Activated naive CD4-positive, alpha-beta T cell treated with anti-CD3 and anti-CD28 coated beads, Interleukin-2, amount 10 ng/mL, durations not matched to agents 7 days and 5 days (primary cell): Measurements from ENCODE around the gene KLF1.
A peak's percentile ranks its signal among the peaks of the same experiment; 100 is the strongest.
"Not testable (repeated sequence)": the region's sequence is repeated elsewhere in the genome, so short reads cannot be mapped to it uniquely, and the experiment has no call there.

Experiments
- CTCF ChIA-PET: fragments of 350-600 bp; sonication (Branson Sonifier 250); formaldehyde crosslinking; loops from one replicate; lab custom pipeline; 2021; ENCODE audit warnings: antibody characterized with exemption; lab: Charles Lee
- DNase-seq: peaks from one replicate; pipeline ENCODE4 v3.0.0-alpha.2; 2020
- H3K27ac Mint-ChIP-seq: one replicate; pipeline ENCODE4 v1.8.0; 2021; ENCODE audit warnings: mild to moderate bottlenecking, moderate library complexity, mixed read lengths
- H3K27me3 Mint-ChIP-seq: one replicate; pipeline ENCODE4 v1.8.0; 2021; ENCODE audit warnings: mild to moderate bottlenecking, mixed read lengths
- H3K36me3 Mint-ChIP-seq: one replicate; pipeline ENCODE4 v1.8.0; 2021; ENCODE audit warnings: mixed read lengths
- H3K4me1 Mint-ChIP-seq: one replicate; pipeline ENCODE4 v1.8.0; 2021; ENCODE audit warnings: mixed read lengths
- H3K4me3 Mint-ChIP-seq: one replicate; pipeline ENCODE4 v1.8.0; 2021; ENCODE audit warnings: mild to moderate bottlenecking, moderate library complexity, mixed read lengths
- H3K9me3 Mint-ChIP-seq: one replicate; pipeline ENCODE4 v1.8.0; 2021; ENCODE audit warnings: mixed read lengths

KLF1 gene

GRCh38 chr19:12886969-12887747 lies at the start of gene KLF1:
Gene KLF1, minus strand, starts transcription at chr19:12887201. Its CDS starts 61 bp downstream, at chr19:12887140.
- CTCF ChIA-PET = interaction anchor here (9.4 kb wide), 1 partner anchor 77 kb away, joined by 87 read pairs; no protein-coding TSS in a partner anchor
- Mint-ChIP-seq H3K4me1 (peaks cover 48% of the 10 kb centered on the region), H3K27me3 (peaks cover 9% of the 10 kb centered on the region), H3K4me3 (peak within 1 kb of the TSS; percentile 57), H3K9me3 (peaks cover 10% of the 10 kb centered on the region), H3K36me3 (peaks cover 4% of the 10 kb centered on the region), H3K27ac (peak within 1 kb of the TSS; percentile 82)
- DNase-seq = no peak

- Mint-ChIP-seq H3K4me1 (peaks cover 72% of the 10 kb centered on the region), H3K9me3 (no peaks in the 10 kb centered on the region), H3K36me3 (peaks cover 45% of the 10 kb centered on the region), H3K4me3 (peak overlapping the region; percentile 6), H3K27ac (peak overlapping the region; percentile 96), H3K27me3 (no peaks in the 10 kb centered on the region)
- DNase-seq = peak; percentile 41
- CTCF ChIA-PET = no interaction called here
Observed at GRCh38 chr19:12936582-12936981, 49.6 kb upstream of the KLF1 start.

GRCh38 chr19:12935071-12935470 lies 48.1 kb upstream of the KLF1 start:
- CTCF ChIA-PET = interaction anchor here (0.9 kb wide), 1 partner anchor 170 kb away, joined by 3 read pairs; no protein-coding TSS in a partner anchor

GRCh38 chr19:12933287-12934072 lies 46.5 kb upstream of the KLF1 start, which contains the start of gene FARSA:
Gene FARSA, minus strand, starts transcription at chr19:12933711. Its CDS starts 15 bp downstream, at chr19:12933696.
- Mint-ChIP-seq H3K36me3 (peaks cover 31% of the 10 kb centered on the region), H3K27me3 (no peaks in the 10 kb centered on the region), H3K27ac (peak within 1 kb of the TSS; percentile 89), H3K4me1 (peaks cover 52% of the 10 kb centered on the region), H3K9me3 (no peaks in the 10 kb centered on the region), H3K4me3 (peak within 1 kb of the TSS; percentile 93)
- CTCF ChIA-PET = interaction anchor here (1.7 to 1.8 kb wide), 2 partner anchors 19 to 32 kb away, joined by 3 to 7 read pairs; no protein-coding TSS in a partner anchor
- peak; percentile 95 for DNase-seq

More at GRCh38 chr19:12935071-12935470, 48.1 kb upstream of the KLF1 start:
- H3K36me3 Mint-ChIP-seq = peaks cover 36% of the 10 kb centered on the region
- H3K4me3 Mint-ChIP-seq = no peak overlapping the region
- H3K4me1 Mint-ChIP-seq = peaks cover 59% of the 10 kb centered on the region
- no peak overlapping the region for H3K27ac Mint-ChIP-seq
- no peaks in the 10 kb centered on the region for H3K27me3 Mint-ChIP-seq
- no peaks in the 10 kb centered on the region for H3K9me3 Mint-ChIP-seq
- DNase-seq = no peak

- H3K27ac Mint-ChIP-seq = peak overlapping the region; percentile 89
- H3K4me1 Mint-ChIP-seq = peaks cover 46% of the 10 kb centered on the region
- no peaks in the 10 kb centered on the region for H3K9me3 Mint-ChIP-seq
- peak; percentile 41 for DNase-seq
- H3K27me3 Mint-ChIP-seq = no peaks in the 10 kb centered on the region
- H3K36me3 Mint-ChIP-seq = peaks cover 35% of the 10 kb centered on the region
- peak overlapping the region; percentile 93 for H3K4me3 Mint-ChIP-seq
- CTCF ChIA-PET = interaction anchor here (0.7 to 1.8 kb wide), 4 partner anchors 19 to 47 kb away, joined by 3 to 7 read pairs (median 4); partner anchors contain the start of gene GADD45GIP1
Observed at GRCh38 chr19:12932392-12933286, 45.6 kb upstream of the KLF1 start.

GRCh38 chr19:12930002-12930645 lies 43.1 kb upstream of the KLF1 start:
- H3K9me3 Mint-ChIP-seq = no peaks in the 10 kb centered on the region
- no peak for DNase-seq
- peaks cover 49% of the 10 kb centered on the region for H3K36me3 Mint-ChIP-seq
- H3K27me3 Mint-ChIP-seq = no peaks in the 10 kb centered on the region
- H3K27ac Mint-ChIP-seq = no peak overlapping the region
- H3K4me3 Mint-ChIP-seq = no peak overlapping the region
- CTCF ChIA-PET = interaction anchor here (0.6 to 1.8 kb wide), 2 partner anchors 33 to 164 kb away, joined by 3 to 4 read pairs; no protein-coding TSS in a partner anchor
- H3K4me1 Mint-ChIP-seq = peaks cover 27% of the 10 kb centered on the region

- H3K9me3 Mint-ChIP-seq = no peaks in the 10 kb centered on the region
- H3K27me3 Mint-ChIP-seq = no peaks in the 10 kb centered on the region
- no peak for DNase-seq
- no peak overlapping the region for H3K27ac Mint-ChIP-seq
- CTCF ChIA-PET = interaction anchor here (1.6 kb wide), 1 partner anchor 40 kb away, joined by 4 read pairs; no protein-coding TSS in a partner anchor
- no peak overlapping the region for H3K4me3 Mint-ChIP-seq
- peaks cover 5% of the 10 kb centered on the region for H3K4me1 Mint-ChIP-seq
- peaks cover 57% of the 10 kb centered on the region for H3K36me3 Mint-ChIP-seq
Observed at GRCh38 chr19:12924621-12925310, 37.8 kb upstream of the KLF1 start.

GRCh38 chr19:12922959-12923358 lies 36.0 kb upstream of the KLF1 start:
- CTCF ChIA-PET = no interaction called here
- peaks cover 46% of the 10 kb centered on the region for H3K36me3 Mint-ChIP-seq

GRCh38 chr19:12921047-12921446 lies 34.0 kb upstream of the KLF1 start:
- peak overlapping the region; percentile 69 for H3K27ac Mint-ChIP-seq
- peaks cover 35% of the 10 kb centered on the region for H3K36me3 Mint-ChIP-seq
- CTCF ChIA-PET = interaction anchor here (0.7 to 1.3 kb wide), 2 partner anchors 36 to 44 kb away, joined by 3 to 4 read pairs; no protein-coding TSS in a partner anchor
- H3K9me3 Mint-ChIP-seq = peaks cover 4% of the 10 kb centered on the region
- peaks cover 20% of the 10 kb centered on the region for H3K4me1 Mint-ChIP-seq
- H3K4me3 Mint-ChIP-seq = no peak overlapping the region
- peaks cover 6% of the 10 kb centered on the region for H3K27me3 Mint-ChIP-seq
- no peak for DNase-seq

More at GRCh38 chr19:12922959-12923358, 36.0 kb upstream of the KLF1 start:
- no peak overlapping the region for H3K4me3 Mint-ChIP-seq
- DNase-seq = no peak
- H3K27me3 Mint-ChIP-seq = peaks cover 6% of the 10 kb centered on the region
- no peak overlapping the region for H3K27ac Mint-ChIP-seq
- H3K9me3 Mint-ChIP-seq = peaks cover 4% of the 10 kb centered on the region
- peaks cover 16% of the 10 kb centered on the region for H3K4me1 Mint-ChIP-seq

- peak overlapping the region; percentile 76 for H3K4me3 Mint-ChIP-seq
- H3K27ac Mint-ChIP-seq = peak overlapping the region; percentile 92
- peaks cover 43% of the 10 kb centered on the region for H3K4me1 Mint-ChIP-seq
- no peak for DNase-seq
- peaks cover 16% of the 10 kb centered on the region for H3K36me3 Mint-ChIP-seq
- H3K9me3 Mint-ChIP-seq = peaks cover 4% of the 10 kb centered on the region
- CTCF ChIA-PET = no interaction called here
- peaks cover 6% of the 10 kb centered on the region for H3K27me3 Mint-ChIP-seq
Observed at GRCh38 chr19:12918253-12918652, 31.3 kb upstream of the KLF1 start.

- Mint-ChIP-seq H3K27ac (peak overlapping the region; percentile 75), H3K4me1 (peaks cover 46% of the 10 kb centered on the region)
- H3K4me3 Mint-ChIP-seq, H3K9me3 Mint-ChIP-seq, DNase-seq, H3K27me3 Mint-ChIP-seq, H3K36me3 Mint-ChIP-seq: not testable (repeated sequence)
- CTCF ChIA-PET = interaction anchor here (2.3 kb wide), 1 partner anchor 30 kb away, joined by 9 read pairs; no protein-coding TSS in a partner anchor
Observed at GRCh38 chr19:12915860-12916259, 28.9 kb upstream of the KLF1 start.
